ENCODE data around the gene ITGA3.

- TF ChIP-seq EZH2phosphoT487 (IDR thresholded peaks at IDR 0.05; ENCODE audit: insufficient read depth, low read depth) (no peak), EZH2 (IDR thresholded peaks at IDR 0.05; ENCODE audit: insufficient read depth, poor library complexity, severe bottlenecking) (no peak)
These were observed 4.8 kb upstream of the ITGA3 start for GRCh38 chr17:50051082-50051576.
